NCI-H2196 treated with DMSO at 0.1 percent for 48 hours (cell line): Measurements from ENCODE around the gene PARVG.

Source experiments
- DNase-seq: peaks from one replicate; lab custom pipeline; 2025; ENCODE audit not compliant: unreplicated experiment; lab: John Stamatoyannopoulos, UW

Gene PARVG

DNA sequence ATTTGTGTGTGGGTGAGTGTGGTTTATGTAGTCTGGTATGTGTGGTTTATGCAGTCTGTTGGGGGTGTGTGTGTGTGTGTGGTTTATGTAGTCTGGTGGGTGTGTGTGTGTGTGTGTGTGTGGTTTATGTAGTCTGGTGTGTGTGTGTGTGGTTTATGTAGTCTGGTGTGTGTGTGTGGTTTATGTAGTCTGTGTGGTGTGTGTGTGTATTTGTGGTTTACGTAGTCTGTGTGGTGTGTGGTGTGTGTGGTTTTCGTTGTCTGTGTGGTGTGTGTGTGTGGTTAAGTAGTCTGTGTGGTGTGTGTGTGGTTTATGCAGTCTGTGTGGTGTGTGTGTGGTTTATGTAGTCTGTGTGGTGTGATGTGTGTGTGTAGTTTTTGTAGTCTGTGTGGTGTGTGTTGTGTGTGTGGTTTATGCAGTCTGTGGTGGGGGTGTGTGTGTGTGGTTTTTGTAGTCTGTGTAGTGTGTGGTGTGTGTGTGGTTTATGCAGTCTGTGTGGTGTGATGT, 26.2 kb upstream of the PARVG start:
- no peak for DNase-seq

GRCh38 chr22:44155115-44155514, 25.6 kb upstream of the PARVG start:
- no peak for DNase-seq

DNA sequence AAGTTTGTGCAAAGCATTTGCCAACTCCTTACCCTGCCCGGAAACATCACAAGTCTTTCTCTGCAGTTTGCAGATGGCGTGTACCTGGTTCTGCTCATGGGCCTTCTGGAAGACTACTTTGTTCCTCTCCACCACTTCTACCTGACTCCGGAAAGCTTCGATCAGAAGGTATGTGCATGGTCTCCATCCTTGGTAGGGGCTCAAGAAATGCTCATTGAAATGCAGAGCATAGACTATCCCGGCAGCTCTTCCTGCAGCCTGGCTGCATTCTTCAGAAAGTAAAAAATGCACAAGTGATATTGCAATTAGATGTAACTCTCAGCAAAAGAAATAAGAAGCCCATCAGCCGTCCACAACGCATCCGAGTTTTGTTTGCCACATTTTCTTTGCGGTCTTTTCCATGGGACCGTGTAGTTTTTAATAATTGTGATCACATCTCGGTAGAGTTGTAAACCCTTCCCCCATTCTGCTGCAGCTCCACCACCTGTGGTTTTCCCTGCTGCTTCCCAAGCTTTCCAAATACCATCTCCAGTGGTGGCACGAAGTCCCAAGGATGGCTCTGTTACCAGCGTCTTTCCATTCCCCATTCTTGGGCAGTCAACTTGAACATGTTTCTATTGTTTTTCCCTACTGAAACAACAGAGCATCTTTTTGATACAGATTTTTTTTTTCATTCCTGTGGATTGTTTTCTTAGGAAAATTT, 22.7 kb upstream of the PARVG start:
- no peak for DNase-seq

DNA sequence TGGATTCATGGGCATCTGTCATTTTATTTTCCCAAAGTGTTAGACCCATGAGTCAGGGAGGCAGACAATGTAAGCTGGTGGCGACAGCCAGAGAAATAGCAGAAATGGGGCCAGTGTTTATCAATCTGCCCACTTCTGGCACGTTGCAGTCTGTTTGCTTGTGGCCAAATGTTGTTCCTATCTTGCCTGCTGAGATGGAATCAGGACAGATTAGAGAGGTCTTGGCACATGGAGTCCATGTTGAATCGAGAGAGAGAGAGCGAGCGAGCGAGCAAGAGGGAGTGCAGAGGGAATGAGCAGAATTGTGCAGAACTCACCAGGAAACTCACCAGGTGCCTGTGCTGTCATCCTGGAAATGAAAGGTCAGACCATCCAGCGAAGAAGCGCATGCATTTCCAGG, 21.9 kb upstream of the PARVG start:
- DNase-seq, result no peak

DNA sequence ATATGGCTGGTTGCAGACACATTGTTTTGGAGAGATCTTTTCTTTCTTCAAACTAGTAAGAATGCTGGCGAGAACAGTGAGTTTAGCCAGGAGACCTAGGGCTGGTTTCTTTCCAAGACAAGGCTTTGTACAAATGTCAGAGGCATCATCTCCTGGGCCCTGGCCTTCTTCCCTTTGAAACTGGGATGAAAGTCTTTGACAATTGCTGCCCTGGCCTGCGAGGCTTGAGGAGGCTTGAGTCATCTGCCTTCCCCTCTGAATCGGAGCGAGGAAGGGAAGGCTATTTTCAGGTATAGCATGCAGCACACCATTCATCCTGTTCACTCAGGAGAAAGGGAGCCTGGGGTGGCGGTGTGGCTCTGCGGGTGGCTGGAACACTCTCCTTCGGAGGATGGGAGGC, 21.5 kb upstream of the PARVG start:
- no peak for DNase-seq

DNA sequence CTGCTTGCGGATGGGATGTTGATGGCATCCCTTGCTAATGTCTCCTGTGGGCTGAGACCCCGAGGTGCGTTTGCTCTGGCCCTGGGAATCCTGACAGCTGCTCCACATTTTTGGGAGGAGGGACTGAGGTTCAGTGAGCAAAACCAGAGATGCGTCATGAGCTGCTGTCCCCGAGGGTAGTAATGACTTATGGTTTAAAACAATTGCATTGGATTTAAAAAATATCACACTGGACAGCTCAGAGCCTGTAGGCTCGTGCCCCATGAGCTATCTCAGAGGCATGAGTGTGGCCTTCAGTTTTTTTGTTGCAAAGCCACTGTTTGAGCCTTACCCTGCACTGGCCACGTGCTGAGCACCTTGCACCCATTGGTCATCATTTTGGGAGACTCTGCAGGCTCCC, 20.9 kb upstream of the PARVG start:
- DNase-seq, result no peak

DNA sequence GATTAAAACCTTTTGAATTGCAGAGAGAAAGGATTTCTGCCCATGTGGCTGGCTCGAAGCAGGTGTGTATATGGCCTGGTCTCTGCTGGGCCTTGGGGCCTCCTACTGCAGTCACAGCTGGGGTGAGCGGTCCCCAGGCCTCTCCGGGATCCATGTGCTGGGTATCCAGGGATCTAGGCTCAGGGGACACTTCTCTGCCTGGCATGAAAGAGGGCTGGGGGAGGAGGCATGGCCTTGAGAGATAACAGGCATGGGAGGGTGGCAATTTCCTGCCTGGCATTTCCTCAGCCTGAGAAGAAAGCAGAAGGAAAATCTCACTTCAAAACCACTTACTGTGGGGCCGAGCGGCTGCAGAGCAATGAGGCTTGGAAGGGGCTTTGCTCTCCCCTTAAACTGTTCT, 20.3 kb upstream of the PARVG start:
- DNase-seq, result no peak

DNA sequence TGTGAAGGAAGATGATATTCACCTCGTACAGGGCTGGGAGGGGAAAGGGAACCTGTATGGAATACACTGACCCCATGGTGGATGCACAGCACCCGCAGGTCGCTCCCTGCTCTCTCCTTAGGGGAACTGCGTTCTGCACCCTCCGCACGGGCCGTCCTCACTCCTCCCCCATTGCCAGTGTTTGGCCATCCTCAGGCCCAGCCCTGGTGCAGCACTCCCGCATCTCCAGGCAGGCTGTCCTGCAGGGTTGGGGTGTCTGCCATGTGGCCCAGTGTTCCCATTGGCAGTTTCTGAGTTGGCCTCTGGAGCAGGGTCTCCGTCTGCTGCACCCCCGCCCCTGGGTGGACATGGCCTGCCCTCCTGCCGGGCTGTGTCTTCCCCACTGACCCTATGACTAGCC, 19.1 kb upstream of the PARVG start:
- no peak for DNase-seq

- DNase-seq, result no peak
These were observed 17.8 kb upstream of the PARVG start for GRCh38 chr22:44162960-44163359.

- no peak for DNase-seq
These were observed 17.2 kb upstream of the PARVG start for GRCh38 chr22:44163536-44163935.

DNA sequence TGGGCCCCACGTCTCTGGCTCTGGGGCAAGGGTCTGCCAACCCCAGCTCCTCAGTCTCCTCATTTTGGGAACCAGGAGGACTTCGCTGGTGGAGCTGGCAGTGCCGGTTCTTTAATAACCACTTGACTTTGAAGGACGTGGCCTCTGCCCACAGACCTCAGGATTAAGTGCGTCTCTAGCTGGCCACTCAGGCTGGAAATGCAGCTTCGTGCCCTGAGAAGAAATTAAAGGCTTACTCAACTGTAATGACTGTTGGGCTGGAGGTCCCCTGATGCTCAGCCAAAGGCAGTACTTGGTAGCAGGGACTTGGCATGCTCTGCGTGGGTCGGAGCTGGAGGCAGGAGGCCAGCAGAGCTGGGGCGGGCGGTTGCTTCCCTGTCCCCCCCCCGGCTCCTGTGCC, 16.7 kb upstream of the PARVG start:
- DNase-seq, result no peak

GRCh38 chr22:44165286-44165874, 15.3 kb upstream of the PARVG start:
- no peak for DNase-seq

DNA sequence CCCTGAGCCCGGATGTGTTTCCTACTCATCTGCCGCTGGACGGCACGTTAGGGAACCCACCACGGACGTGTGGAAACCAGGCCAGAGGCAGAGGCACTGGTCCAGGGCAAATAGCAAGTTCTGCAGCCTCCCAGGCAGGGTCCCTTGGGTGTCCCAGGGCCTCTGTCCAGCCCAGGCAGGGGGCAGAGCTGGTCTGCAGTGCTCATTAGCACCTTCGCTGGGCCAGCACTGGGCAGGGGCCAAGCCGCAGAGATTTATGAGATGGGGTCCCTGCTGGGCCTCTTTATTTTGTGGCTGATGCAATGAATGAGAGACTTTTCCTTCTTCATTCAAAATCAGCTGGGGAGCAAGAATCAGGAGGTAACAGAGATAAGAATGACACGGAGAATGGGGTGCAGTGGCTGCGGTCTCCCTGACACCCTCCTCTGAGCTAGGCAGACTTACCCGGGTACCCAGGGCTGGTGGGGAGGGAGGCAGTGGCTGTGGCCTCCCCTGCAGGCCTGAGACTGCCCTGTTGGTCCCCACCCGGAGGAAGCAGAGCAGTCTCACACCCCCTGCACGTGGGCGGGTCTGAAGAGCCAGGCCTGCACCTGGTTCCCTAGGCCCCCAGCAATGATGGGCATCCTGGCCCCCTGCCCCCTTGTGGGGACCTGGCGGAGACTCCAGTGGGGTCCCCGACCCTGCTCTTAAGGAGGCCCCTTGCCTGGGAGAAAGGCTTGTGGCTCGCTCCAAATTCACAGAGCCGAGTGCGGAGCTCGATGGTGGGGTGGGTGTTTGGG, 14.0 kb upstream of the PARVG start:
- no peak for DNase-seq

DNA sequence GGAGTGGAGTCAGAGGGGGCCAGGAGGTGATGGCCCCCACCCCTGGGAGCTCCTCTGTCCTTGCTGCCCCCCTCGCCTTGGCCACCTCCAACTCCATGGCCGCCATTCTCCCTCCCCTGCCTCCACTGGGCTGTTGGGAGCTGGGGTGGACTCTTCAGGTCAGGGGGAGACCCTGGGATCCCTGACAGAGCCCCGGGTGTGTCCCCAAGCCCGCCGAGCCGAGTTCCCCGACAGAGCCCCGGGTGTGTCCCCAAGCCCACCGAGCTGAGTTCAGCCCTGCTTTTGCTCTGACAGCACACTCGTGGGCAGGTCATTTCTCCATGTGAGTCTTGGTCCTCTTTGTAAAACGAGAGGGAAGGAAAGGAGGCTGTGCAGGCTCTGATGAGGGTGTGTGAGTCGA, 13.2 kb upstream of the PARVG start:
- DNase-seq, result no peak

- DNase-seq, result no peak
These were observed 12.5 kb upstream of the PARVG start for GRCh38 chr22:44168206-44168605.

DNA sequence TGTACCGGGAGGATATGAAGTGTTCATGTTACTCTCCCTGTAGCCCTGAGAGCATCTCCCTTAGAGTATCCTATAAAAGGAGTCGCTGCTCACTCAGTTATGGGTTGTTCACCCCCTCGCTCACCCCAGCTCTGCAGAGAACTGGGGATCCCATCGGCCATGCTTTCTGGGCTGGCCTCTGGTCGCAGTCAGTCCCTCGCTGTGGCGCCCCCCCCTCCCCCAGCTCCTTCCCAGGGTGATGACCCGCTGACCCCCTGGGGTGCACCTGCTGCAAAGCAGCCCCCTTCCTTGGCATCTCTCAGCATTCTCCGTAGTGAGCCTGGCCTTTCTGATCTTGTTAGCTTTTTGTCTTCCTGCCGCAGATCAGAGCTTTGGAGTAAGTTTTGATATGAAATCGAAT, 10.3 kb upstream of the PARVG start:
- DNase-seq, result no peak

GRCh38 chr22:44171561-44171960, 9.2 kb upstream of the PARVG start:
- DNase-seq, result no peak

GRCh38 chr22:44172370-44173108, 8.2 kb upstream of the PARVG start:
- peak; percentile 89 for DNase-seq

DNA sequence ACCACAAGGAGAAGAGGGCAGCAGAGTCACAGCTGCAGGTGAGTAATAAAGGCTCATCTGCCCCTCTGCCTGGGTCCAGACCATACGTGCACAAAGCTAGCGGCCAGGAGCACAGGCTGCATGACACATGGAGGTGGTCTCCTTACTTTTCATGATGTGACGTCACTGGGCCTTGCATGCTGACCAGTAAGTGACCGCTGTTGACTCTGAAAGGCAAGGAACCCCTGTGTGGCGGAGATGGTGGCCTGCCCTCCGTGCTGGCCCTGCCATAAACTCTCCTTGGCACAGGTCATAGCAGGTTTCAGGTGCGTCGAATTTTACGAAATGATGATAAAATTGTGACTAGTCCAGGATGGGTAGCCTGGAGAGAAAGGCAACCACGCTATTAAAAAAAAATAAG, 7.6 kb upstream of the PARVG start:
- DNase-seq, result no peak

GRCh38 chr22:44175676-44176075, 5.0 kb upstream of the PARVG start:
- DNase-seq, result no peak

GRCh38 chr22:44179196-44179988, 1.3 kb upstream of the PARVG start:
- no peak for DNase-seq
